GM23248 (cell line): Measurements from ENCODE around the gene TRAF7.

Experiments used
- EZH2 ChIP-seq: fragments of 200-600 bp; sonication (generic); IDR thresholded peaks from 2 replicates; pipeline ENCODE4 v1.6.1; 2018; ENCODE audit warnings: antibody characterized with exemption, mild to moderate bottlenecking; ENCODE audit not compliant: insufficient read depth, poor library complexity, severe bottlenecking
- EZH2phosphoT487 ChIP-seq: fragments of 200-600 bp; sonication (generic); IDR thresholded peaks from 2 replicates; pipeline ENCODE4 v1.6.1; 2018; ENCODE audit warnings: antibody characterized with exemption, moderate library complexity, mild to moderate bottlenecking, low read depth; ENCODE audit not compliant: insufficient read depth

- TF ChIP-seq EZH2 (no peak), EZH2phosphoT487 (no peak)
Observed at GRCh38 chr16:2122429-2122828, 33.2 kb upstream of the TRAF7 start.
